GM19452 (cell line): ENCODE measurements around the gene CAV1.

Source experiments
- ATAC-seq: cut with Tn5 transposase; IDR thresholded peaks from one replicate; pipeline ENCODE4 v1.9.1; 2021; ENCODE audit not compliant: unreplicated experiment

Gene CAV1

GRCh38 chr7:116529250-116529649 is 4.4 kb downstream of the CAV1 start:
- no peak for ATAC-seq

DNA sequence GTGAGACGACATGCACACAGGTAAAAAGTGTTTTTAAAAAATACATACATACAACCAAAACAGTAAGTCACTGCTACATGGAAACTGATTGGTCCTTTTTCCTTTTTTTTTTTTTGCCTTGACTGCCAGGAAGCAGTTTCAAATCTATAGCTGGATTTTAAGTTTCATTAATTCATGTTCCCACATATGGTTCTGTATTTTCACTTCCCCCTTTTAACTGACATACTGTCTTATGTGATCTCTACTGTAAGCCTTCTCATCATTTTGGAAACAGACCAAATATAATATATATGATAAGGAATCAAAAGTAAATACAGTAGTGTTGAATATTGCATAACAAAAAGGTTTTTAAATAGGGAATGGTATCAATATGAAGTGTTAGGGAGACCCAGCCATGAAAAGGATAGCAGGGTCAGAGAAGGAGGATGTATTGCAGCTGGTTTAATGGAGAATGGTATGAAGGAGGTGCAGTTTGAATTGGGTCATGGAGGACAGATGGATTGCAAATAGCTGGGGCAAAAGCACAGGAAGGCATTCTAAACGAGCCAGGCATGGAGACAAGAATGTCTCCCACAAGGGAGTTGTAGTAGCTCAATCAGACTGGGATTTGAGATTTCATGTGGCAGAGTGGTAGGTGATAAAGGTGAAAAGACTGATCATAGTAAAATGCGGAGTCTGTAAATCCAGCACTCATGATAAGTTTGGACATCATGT is 5.4 kb downstream of the CAV1 start:
- no peak for ATAC-seq

- ATAC-seq, result no peak
These were observed 7.4 kb downstream of the CAV1 start for GRCh38 chr7:116532102-116532688.

- no peak for ATAC-seq
These were observed 10.0 kb downstream of the CAV1 start for GRCh38 chr7:116534790-116535189.

GRCh38 chr7:116535416-116535815 is 10.6 kb downstream of the CAV1 start:
- no peak for ATAC-seq

- no peak for ATAC-seq
These were observed 13.3 kb downstream of the CAV1 start for GRCh38 chr7:116538138-116538537.

- ATAC-seq, result no peak
These were observed 15.0 kb downstream of the CAV1 start for GRCh38 chr7:116539879-116540278.

- ATAC-seq, result no peak
These were observed 15.9 kb downstream of the CAV1 start for GRCh38 chr7:116540743-116541142.

DNA sequence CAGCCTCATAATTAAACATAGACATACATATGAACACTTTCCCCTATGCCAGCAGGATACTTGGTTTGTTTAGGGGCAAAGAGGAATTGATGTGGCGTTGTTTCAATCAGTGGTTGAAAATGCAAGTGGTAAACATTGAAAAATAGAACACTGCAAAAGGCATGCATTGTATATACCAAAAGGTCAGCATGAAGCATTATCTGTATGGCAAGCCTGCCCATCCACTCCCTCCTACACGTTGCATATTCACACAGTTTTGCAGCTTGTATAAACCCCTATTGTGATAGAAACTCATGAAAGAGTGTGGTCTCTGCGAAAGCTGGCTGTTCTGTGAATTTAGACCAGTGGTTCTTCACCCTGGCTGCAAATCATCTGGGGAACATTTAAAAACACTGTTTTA is 17.1 kb downstream of the CAV1 start:
- no peak for ATAC-seq

- no peak for ATAC-seq
These were observed 17.8 kb downstream of the CAV1 start for GRCh38 chr7:116542618-116543017.

GRCh38 chr7:116543664-116544063 is 18.8 kb downstream of the CAV1 start:
- ATAC-seq, result no peak

DNA sequence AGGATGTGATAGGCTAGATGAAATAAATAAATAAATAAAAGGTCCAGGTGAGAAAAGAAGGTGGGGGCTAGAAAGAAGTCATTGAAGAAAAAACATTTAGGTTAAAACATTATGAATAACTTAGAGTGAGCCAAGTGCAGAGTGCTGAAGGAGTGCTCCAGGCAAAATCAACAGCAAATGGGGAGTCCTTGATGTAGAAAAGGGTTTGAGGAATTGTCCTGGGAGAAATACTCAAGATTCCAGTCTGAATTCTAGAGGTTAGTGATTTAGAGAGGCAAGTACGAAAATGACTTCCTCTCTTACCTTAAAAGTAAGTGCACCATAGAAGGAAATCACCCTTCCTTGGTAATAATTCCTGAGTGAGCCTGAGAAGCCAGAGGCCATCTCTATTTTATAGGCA is 19.7 kb downstream of the CAV1 start:
- ATAC-seq, result no peak

- no peak for ATAC-seq
These were observed 20.7 kb downstream of the CAV1 start for GRCh38 chr7:116545411-116545993.

DNA sequence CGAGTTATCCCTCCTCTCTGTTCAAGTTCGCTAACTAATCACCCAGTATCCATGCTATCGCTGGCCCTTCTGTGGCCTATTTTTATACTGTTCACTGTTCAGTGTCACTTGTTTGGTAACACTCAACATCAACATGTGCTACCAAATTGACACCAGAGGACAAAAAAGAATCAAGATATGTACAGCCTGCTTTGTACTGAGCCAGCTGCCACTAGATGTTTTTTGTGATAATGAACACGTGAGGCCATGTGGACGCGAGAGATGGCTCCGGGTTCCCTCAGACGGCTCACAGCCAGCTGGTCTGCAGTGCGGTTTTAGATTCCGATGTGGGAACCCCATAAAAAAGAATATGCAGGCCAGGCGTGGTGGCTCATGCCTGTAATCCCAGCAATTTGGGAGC is 21.2 kb downstream of the CAV1 start:
- ATAC-seq, result no peak

GRCh38 chr7:116546916-116547315 is 22.1 kb downstream of the CAV1 start:
- ATAC-seq, result no peak

GRCh38 chr7:116547347-116547746 is 22.5 kb downstream of the CAV1 start:
- no peak for ATAC-seq

DNA sequence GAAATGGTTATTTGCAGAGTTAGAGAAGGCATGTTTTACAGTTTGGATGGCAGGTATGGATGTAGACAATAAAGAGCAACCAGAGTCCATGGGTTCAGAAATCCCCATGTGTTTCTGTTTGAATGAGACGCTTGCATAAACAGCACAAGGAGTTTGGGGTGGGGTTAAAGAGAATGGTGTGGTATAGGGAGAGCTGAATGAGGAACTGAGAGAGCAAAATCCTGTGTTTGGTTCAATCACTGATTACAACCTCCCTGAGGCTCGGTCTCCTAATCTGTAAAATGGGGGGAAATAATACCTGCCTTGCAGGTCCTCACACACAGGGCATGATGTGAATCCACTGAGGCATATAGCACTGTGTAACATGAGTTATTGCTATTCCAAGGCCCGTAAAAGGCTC is 23.7 kb downstream of the CAV1 start:
- peak; percentile 88 for ATAC-seq

GRCh38 chr7:116549370-116549769 is 24.5 kb downstream of the CAV1 start:
- ATAC-seq, result no peak

DNA sequence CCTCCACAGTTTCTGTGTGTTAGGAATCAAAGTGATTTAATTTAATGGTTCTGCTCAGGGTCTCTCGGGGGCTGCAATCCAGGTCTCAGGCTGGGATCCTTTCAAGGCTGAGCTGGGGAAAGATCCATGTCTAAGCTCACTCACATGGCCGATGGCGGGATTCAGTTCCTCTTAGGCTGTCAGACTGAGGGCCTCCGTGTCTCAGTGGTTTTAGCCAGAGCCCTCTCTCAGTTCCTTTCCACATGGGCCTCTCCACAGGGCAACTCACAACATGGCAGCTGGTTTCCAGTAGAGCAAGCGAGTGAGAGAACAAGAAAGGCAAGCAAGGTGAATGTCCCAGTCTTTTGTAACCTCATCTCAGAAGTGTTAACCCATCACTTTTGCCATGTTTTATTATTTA is 26.9 kb downstream of the CAV1 start:
- no peak for ATAC-seq

GRCh38 chr7:116552602-116553001 is 27.8 kb downstream of the CAV1 start:
- ATAC-seq, result no peak

GRCh38 chr7:116553168-116553964 is 28.5 kb downstream of the CAV1 start:
- ATAC-seq, result no peak

DNA sequence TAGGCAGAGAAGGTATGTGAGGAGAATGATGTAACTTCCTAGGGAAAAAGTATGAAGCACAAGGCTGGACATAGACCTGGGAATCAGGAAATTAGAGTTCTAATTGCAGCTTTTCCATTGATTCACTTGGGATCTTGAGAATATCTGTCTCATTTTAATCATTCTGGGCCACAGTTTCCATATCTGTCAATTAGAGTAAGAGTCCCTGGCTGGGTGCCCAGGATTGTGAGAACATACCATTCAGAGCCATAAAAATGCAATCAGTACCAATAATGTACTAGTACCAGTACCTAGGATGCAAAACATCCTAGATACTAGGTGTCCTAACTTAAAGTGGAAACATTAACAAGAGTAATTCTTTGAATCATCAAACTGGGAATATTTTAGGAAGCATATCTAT is 29.6 kb downstream of the CAV1 start:
- ATAC-seq, result no peak
